Fibroblast of skin of scalp (primary cell): ENCODE results near the gene CCDC77.

Experiments used
- DNase-seq: peaks from one replicate; pipeline ENCODE4 v3.0.0-alpha.2; 2013

Gene CCDC77

GRCh38 chr12:482061-482460 lies 80.6 kb downstream of the CCDC77 start:
- no peak for DNase-seq

- no peak for DNase-seq
These were observed 82.7 kb downstream of the CCDC77 start for GRCh38 chr12:484096-484495.

- DNase-seq = no peak
These were observed 88.8 kb downstream of the CCDC77 start for GRCh38 chr12:490260-490659.
